GM12891 (cell line): Measurements from ENCODE around the gene SEC24D.

Source experiments
- POLR2A ChIP-seq: IDR thresholded peaks from 2 replicates; pipeline ENCODE4 v1.6.1; 2011; ENCODE audit warnings: low read depth, low read length, control low read depth
- POLR2AphosphoS5 ChIP-seq: IDR thresholded peaks from 2 replicates; pipeline ENCODE4 v1.6.1; 2011; ENCODE audit warnings: low read depth, low read length, control low read depth

DNA sequence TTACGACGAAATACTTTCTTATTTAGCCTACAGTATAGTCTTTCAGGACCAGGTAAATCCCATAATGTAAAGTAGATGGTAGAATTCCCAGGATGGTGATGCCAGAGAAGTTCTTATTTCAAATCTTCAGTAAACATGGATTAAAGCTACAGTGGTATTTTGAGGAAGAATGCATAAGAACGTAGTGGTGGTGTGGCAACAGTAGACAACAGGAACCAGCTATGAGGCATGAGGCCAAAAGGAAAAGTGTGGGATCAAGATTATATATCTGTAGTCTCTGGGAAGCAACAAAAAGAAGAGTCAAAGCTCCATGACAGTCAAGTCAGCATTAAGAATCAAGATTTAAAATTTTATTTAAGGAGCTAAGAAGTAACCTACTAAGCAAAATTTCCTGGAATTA is 90.6 kb downstream of the SEC24D start:
- no peak for TF ChIP-seq POLR2A
- no peak for TF ChIP-seq POLR2AphosphoS5
